HEK293 (cell line): ENCODE results near the gene HSP90AA1.
"Not testable (repeated sequence)": the region's sequence is repeated elsewhere in the genome, so short reads cannot be mapped to it uniquely, and the experiment has no call there.

Experiments used
- ZBTB48 ChIP-seq: fragments of 450-650 bp; formaldehyde crosslinking; IDR thresholded peaks from 2 replicates; pipeline ENCODE4 v1.5.1; 2016; ENCODE audit warnings: missing biosample characterization, missing genetic modification characterization
- ZFP69B ChIP-seq: fragments of 450-650 bp; formaldehyde crosslinking; IDR thresholded peaks from 2 replicates; pipeline ENCODE4 v1.5.1; 2016; ENCODE audit warnings: missing biosample characterization, missing genetic modification characterization
- ZNF169 ChIP-seq: fragments of 450-650 bp; formaldehyde crosslinking; IDR thresholded peaks from 2 replicates; pipeline ENCODE4 v1.5.1; 2016; ENCODE audit warnings: missing biosample characterization, missing genetic modification characterization
- ZNF274 ChIP-seq, 2 experiments: fragments of 200-500 bp in 1 of 2; fragments of 450-650 bp in 1 of 2; sonication (Bioruptor generic) in 1 of 2; formaldehyde crosslinking in 1 of 2; IDR thresholded peaks; 2 replicates each; pipeline versions ENCODE4 v1.5.1 to v1.6.1; 2014 to 2016; ENCODE audit warnings: borderline replicate concordance in 1 of 2, inconsistent platforms in 1 of 2, low read length in 1 of 2, missing biosample characterization in 1 of 2, missing genetic modification characterization in 1 of 2
- ZNF776 ChIP-seq: fragments of 450-650 bp; formaldehyde crosslinking; IDR thresholded peaks from 2 replicates; pipeline ENCODE4 v1.5.0; 2017; ENCODE audit warnings: missing biosample characterization, missing genetic modification characterization, borderline replicate concordance
- TF ChIP-seq, protein P1 (sequence below): fragments of 450-650 bp; formaldehyde crosslinking; optimal IDR thresholded peaks from 2 replicates; pipeline ENCODE3; 2016; ENCODE audit warnings: missing biosample characterization, mild to moderate bottlenecking, missing genetic modification characterization
- TF ChIP-seq, protein P2 (sequence below): fragments of 450-650 bp; formaldehyde crosslinking; IDR thresholded peaks from 2 replicates; pipeline ENCODE4 v1.5.1; 2016; ENCODE audit warnings: missing biosample characterization, missing genetic modification characterization
- TF ChIP-seq, protein P3 (sequence below): fragments of 450-650 bp; formaldehyde crosslinking; IDR thresholded peaks from 2 replicates; pipeline ENCODE4 v1.5.1; 2016; ENCODE audit warnings: missing biosample characterization, missing genetic modification characterization

DNA sequence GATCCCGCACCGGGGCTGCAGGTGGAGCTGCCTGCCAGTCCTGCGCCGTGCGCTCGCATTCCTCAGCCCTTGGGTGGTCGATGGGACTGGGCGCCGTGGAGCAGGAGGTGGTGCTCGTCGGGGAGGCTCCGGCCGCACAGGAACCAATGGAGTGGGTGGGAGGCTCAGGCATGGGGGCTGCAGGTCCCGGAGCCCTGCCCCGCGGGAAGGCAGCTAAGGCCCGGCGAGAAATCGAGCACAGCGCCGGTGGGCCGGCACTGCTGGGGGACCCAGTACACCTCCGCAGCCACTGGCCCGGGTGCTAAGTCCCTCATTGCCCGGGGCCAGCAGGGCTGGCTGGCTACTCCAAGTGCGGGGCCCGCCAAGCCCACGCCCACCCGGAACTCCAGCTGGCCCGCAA lies 48.6 kb upstream of the HSP90AA1 start:
- TF ChIP-seq, protein P1, sequence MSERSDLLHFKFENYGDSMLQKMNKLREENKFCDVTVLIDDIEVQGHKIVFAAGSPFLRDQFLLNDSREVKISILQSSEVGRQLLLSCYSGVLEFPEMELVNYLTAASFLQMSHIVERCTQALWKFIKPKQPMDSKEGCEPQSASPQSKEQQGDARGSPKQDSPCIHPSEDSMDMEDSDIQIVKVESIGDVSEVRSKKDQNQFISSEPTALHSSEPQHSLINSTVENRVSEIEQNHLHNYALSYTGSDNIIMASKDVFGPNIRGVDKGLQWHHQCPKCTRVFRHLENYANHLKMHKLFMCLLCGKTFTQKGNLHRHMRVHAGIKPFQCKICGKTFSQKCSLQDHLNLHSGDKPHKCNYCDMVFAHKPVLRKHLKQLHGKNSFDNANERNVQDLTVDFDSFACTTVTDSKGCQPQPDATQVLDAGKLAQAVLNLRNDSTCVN (tag by site-specific recombination): not testable (repeated sequence)
- not testable (repeated sequence) for TF ChIP-seq ZNF274 (IDR thresholded peaks at IDR 0.05; ENCODE audit: low read length); ZNF274 (tag by site-specific recombination; IDR thresholded peaks at IDR 0.05; ENCODE audit: borderline replicate concordance); ZNF776 (tag by site-specific recombination); ZNF169 (tag by site-specific recombination); ZFP69B (tag by site-specific recombination); ZBTB48 (tag by site-specific recombination)
- TF ChIP-seq, protein P2, sequence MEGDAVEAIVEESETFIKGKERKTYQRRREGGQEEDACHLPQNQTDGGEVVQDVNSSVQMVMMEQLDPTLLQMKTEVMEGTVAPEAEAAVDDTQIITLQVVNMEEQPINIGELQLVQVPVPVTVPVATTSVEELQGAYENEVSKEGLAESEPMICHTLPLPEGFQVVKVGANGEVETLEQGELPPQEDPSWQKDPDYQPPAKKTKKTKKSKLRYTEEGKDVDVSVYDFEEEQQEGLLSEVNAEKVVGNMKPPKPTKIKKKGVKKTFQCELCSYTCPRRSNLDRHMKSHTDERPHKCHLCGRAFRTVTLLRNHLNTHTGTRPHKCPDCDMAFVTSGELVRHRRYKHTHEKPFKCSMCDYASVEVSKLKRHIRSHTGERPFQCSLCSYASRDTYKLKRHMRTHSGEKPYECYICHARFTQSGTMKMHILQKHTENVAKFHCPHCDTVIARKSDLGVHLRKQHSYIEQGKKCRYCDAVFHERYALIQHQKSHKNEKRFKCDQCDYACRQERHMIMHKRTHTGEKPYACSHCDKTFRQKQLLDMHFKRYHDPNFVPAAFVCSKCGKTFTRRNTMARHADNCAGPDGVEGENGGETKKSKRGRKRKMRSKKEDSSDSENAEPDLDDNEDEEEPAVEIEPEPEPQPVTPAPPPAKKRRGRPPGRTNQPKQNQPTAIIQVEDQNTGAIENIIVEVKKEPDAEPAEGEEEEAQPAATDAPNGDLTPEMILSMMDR (tag by site-specific recombination): not testable (repeated sequence)
- TF ChIP-seq, protein P3, sequence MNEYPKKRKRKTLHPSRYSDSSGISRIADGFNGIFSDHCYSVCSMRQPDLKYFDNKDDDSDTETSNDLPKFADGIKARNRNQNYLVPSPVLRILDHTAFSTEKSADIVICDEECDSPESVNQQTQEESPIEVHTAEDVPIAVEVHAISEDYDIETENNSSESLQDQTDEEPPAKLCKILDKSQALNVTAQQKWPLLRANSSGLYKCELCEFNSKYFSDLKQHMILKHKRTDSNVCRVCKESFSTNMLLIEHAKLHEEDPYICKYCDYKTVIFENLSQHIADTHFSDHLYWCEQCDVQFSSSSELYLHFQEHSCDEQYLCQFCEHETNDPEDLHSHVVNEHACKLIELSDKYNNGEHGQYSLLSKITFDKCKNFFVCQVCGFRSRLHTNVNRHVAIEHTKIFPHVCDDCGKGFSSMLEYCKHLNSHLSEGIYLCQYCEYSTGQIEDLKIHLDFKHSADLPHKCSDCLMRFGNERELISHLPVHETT: not testable (repeated sequence)
